Stimulated activated CD4-positive, alpha-beta T cell treated with anti-CD3 and anti-CD28 coated beads, Interleukin-4, amount 100 ng/mL, for 24 hours (primary cell): ENCODE results near the gene WNT3.
A peak's percentile ranks its signal among the peaks of the same experiment; 100 is the strongest.

Source experiments
- DNase-seq: peaks from one replicate; pipeline ENCODE4 v3.0.0-alpha.2; 2020

WNT3 gene

DNA sequence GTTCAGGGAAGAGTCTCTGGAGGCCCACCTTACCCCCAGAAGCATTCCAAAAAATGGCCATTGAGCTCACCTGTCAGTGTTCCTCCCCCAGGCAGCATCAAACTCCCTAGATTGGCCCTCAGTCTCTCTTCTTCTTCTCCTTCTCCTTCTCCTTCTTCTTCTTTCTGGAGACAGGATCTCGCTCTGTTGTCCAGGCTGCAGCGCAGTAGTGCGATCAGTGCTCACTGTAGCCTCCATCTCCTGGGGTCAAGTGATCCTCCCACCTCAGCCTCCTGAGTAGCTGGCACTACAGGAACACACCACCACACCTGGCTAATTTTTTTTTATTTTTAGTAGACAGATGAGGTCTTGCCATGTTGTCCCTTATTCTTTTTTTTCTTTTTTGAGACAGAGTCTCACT is 16.4 kb upstream of the WNT3 start:
- no peak for DNase-seq

DNA sequence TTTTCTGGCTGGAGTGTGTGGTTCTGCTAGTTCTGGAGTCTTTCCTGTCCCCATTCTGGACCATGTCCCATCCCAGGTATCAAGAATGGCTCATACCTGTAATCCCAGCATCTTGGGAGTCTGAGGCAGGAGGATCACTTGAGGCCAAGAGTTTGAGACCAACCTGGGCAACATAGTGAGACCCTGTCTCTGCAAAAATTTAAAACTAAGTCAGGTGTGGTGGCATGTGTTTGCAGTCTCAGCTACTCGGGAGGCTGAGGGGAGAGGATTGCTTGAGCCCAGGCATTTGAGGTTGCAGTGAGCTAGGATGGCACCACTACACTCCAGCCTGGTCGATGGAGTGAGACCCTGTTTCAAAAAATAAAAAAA is 15.3 kb upstream of the WNT3 start:
- DNase-seq: no peak

DNA sequence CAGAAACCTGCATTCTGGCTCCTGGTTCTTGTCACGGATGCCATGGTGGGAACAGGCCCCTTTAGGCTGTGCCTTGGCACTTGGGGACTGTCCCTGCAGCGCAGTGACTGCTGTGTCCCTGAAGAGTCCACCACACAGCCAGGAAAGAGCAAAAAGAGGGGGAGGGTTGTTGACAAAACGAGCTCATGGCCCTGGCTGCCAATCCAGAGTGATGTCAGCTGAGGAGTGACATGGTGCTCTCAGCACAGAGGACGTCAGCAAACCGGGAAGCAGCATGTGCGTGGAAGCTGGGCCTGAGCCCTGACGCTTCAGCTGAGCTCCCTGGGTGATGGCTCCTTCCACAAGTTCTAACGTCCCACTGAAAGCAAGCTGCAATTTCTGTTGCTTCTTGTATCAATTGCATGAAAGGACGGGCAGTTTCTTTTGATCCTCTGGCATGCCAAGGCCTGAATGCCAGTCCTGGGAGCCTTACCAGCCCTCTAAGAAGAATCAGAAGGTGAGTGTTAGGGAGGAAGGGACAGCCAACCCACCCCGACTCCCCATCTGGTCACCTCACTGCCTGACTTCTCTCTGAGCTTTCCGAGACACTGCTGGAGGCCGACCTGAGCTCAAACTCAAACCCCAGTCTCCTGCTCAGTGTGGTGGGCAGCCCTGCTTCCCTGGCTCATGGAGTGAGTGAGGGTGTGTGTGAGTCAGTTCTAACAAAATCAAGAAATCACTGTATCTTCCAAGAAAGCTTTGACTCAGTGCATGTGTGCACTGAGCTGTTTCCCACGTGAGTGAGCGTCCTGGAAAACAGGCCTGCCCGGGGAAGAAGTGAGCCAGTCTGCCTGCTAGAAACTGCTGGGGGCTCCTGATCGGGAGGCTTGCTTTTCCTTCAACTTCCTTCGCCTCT is 14.7 kb upstream of the WNT3 start:
- DNase-seq: no peak

DNA sequence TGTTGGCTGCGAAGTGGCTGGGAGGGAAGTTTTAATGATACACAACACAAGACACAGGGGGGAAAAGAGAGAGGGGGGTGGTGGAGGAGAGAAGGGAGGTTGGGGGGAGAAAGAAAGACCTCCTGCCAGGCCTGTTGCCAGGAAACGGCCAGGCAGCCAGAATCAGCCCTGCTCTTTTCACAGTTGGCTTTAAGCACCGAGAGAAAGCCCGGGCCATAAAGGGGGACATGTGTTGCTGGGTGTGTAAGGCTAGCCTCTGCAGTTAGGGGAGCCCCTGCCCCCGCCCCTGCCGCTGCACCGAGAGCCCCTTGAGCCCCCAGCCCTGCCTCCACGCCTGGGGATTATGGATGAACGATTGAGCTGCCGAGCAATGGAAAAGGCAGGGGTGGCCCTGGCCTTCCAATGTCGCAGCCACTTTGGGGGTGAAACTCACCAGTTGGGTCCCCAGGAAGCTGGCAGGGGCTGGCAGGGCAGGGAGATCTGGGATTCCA is 13.9 kb upstream of the WNT3 start:
- no peak for DNase-seq

DNA sequence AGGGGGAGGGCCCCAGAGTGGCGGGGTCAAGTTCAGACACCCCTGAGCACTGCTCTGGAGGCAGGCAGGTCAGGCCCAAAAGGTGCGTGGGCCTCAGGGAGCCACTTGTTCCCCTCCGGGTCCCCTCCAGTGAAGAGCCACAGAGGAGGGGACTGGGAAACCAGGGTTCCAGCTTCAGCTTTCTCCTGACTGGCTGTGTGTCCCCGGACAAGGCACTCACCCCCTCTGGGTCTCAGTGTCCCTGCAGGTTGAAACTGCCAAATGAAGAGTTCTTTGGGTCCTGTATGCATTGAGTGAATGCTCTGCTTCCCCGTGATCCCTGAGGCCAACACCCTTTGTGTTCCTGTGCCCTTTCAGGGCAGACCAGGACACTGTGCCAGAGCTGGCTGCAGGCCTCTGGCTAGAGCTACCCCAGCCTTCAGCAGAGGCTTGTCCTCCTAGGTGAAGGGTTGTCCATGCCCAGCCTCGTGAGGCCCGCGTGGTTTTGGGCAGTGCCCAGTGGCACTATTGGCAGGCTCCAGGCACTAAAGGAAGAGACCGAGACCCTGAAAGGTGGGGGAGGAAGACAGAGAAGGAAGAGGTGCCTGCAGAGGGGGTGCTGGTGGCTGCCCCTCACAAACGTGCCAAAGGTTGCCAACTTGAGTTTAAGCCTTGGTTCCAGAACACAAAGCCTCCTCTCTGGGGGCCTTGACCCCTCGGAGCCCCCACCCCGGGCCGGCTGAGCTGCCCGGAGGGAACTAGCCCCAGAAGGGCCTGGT is 13.3 kb upstream of the WNT3 start:
- no peak for DNase-seq

DNA sequence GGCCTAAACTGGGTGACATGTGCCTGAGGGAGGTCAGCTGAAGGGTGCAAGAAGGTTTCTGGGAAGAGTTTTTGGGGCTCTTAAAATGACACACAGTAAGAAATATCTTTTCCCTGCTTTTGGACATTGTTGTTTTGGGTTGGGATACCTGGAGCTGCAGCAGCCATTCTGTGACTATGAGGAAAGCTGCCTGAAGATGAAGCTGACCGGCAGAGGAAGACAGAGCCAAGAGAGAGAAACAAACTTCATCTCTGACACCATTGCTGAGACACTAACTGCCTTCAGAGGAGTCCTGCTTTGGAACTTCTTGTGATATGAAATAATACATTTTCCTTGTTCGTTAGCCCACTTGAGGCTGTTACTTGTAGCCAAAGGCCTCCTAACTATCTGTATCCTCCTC is 8.8 kb upstream of the WNT3 start:
- DNase-seq: no peak

DNA sequence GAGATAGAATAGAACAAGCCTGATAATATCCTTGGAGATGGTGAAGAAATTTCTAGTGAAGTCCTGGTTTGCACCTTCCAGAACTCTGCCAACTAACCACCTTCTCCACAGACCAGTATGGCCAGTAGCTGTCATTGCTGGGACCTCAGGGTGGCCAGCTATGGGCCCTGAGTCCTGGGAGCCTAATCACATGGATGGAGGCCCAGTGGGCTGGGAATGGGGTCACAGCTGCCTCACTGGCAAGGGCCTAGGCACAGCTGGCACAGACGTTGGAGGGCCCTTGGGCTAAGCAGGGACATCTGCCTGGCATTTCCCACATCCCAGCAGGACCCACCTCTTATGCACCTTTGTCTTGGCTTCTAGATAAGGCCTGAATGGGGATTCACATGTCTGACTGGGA is 7.6 kb upstream of the WNT3 start:
- no peak for DNase-seq

DNA sequence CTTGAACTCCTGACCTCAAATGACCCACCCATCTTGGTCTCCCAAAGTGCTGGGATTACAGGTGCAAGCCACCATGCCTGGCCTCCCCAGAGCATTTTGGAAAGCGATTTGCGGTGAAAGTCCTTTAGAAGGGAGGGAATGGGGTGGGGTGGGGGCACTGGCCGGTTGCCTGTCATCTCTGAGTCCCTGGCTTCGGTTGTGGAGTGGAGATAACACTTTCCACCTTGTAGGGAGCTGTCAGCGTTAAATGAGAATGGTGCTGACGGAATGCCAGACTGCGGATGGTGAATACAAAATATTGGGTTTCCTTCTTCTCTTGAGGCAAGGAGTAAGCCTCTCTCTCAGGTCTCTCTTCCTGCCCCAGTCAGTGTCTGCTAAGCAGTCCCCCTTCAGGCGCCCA is 5.2 kb upstream of the WNT3 start:
- no peak for DNase-seq

DNA sequence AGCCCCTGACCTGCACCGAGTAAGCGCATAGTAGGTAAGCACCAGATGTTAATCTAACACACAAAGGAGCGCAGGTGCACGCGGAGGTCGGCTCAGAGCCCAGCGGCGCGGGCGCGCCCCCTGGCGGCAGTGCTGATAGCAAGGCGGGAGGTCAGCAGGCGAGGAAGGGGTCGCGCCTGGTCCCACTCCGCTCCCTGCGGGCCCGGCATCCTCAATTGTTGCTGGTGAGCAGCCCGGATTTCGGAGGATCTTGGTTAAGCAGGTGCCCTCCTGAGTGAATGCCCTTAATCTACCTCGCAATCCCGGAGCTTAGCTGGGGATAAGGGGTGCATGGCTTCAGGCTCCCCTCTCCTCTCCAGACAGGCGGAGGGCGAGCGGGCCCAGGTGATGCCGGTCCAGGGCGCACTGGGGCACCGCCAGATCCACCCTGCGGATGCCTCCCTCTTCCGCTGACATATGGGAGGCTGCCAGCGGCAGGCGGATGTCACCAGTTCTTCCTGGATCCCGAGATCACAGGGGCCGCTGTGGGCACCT is 4.0 kb upstream of the WNT3 start:
- peak; percentile 25 for DNase-seq

DNA sequence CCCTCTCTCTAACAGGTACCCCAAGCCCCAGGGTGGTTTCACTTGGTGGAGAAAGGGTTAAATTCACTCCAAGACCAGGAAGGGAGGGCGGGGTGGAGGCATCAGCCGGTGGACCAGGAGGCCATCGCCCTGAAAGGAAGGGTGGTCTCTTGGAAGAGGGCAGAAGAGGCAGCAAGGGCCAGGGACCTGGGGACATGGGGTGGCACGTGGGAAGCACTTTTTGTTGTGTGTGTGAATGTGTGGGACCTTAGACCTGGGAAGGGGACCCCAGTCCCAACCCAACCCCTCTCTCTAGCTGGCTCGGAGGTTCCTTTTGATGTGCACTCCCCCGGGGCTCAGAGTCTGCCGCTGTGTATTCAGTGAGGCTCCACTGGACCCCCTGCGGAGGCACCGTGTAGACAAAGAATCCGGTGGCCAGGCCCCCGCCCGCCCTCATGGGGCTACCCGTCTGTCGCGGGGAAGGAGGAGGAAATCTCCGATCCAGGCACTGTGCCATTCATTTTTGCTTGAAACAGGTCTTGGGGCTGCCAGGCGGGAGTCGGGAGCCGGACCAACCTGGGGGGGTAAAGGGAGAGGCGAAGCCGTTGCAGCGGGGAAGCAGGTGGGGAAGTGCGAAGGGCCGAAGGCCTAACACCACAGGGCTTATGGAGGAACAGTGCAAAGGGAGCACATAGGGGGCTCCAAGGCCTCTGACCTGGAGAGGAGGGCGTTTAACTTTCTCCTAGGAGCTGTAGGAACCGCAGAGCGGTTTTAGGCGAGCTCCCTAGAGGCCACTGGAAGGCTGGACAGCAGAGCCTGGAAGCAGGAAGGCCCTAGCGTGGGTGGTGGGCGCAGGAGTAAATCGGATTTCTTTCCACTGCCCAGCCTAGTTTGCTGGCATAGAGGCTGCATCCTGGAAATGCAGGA is 3.2 kb upstream of the WNT3 start:
- DNase-seq: no peak

DNA sequence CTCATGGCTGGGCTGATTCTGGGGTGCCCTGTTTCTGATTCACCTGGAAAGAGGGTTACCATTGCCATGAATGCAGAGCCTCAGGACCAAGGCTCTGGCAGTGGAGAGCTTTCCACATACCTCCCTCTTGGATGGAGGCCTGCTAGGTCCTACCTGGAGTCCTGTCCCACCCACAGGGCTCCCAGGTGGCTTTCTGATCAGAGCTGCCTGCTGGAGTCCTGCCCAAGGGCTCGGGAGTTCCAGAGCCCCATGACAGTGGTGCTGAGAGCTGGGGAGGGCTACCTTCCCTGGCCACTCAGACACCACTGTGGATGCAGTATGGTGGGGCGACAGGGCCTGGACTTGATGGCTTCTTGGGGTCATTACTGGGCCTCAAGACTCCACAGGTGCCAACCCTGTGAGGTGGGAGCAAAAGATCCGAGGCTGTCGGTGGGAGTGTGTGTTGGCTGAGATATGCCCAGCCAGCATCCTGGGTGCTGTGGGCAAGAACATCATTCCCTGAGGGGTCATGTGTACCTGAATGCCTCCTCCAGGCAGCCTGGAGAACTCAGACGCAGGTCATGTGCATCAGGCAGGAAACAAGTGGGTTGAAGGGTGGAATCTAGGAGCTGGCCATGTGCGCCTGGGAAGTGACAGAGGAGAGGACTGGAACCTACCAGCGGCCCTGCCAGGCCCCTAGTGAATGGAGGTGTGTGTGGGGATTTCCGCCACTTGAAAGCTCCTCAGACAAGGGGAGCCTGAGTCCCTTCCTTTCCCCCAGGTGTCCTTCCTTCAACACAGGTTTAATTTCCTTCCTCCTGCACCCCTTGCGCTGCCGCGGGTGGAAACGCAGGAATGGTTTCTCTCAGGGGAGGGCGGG is 2.3 kb upstream of the WNT3 start:
- no peak for DNase-seq

DNA sequence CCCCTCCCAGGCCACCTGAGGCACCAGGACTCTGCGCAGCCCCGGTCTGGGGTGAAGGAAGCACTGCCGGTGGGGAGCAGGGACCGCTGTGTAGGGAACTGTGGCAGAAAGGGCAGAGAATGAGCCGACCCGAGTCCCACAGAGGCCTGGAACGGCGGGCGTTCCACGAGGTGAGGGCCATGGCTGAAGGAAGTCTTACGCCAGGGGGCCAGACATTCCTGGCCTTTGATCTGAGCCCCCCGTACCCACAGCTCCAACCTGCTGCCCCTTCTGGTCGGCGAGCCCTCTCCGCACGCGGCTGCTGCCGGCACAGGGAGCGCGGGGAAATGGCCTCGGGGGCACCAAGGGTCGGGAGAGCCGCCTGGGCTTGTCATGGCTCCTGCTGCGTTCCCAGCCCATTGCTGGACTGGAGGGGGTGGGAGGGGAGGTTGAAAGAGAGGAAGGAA is 1.4 kb upstream of the WNT3 start:
- no peak for DNase-seq

DNA sequence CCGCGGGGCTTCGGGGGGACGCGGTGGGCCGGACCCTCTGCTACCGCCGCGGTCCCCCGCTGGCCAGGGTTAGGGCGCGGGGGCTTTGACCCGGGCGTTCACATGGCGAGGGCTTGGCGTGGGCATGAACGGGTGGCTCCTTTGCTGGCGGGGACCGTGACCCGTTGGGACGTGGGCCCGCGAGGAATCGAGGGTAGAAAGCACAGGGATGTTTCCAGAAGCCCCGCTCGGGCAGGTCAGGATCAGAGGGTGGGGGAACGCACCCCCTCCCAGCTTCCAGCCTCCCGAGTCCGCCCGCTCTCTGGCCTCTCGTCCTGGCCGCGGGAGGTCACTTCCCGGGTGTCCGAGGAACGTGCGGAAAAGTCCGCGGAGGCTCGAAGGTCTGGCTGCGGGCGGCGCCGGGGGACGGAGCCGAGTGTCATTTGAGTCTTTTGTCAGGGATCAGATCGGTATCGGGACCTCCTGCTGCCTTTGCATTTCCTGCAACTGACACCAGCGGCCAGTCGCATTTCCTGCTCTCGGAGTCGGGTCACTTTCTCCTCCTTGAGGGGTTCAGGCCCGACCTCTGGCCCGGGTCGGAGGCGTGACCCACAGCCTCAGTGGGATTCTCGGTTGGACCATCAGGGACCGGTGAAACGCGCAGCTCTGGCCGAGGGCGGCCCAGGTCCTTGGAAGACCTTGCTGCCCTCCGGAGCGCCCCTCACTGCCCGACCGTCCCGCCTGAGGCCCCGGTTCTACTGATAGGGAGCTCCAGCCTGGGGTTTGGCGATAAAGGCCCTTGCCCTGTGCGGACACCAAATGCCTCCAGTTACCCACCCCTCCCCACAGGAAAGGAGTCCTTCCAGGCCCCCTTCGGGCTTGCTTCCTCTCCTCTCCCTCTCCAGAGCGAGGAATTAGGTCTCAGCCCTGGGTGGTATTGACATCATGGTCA is 702 bp upstream of the WNT3 start:
- DNase-seq: no peak

DNA sequence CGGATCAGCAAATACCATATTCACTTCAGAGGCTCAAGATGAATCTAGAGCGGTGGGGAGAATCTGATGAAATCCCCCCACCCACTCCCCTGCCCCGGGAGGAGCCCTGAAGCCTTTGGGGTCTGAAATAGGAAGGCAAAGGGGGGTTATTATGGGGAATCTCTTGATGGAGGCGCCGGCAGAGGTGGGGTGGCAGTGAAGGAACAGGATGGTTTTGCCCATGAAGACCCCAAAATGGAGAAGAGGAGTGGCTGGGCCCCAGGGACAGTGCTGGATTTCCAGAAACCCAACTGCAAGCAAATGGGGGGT is 637 bp downstream of the WNT3 start:
- no peak for DNase-seq

DNA sequence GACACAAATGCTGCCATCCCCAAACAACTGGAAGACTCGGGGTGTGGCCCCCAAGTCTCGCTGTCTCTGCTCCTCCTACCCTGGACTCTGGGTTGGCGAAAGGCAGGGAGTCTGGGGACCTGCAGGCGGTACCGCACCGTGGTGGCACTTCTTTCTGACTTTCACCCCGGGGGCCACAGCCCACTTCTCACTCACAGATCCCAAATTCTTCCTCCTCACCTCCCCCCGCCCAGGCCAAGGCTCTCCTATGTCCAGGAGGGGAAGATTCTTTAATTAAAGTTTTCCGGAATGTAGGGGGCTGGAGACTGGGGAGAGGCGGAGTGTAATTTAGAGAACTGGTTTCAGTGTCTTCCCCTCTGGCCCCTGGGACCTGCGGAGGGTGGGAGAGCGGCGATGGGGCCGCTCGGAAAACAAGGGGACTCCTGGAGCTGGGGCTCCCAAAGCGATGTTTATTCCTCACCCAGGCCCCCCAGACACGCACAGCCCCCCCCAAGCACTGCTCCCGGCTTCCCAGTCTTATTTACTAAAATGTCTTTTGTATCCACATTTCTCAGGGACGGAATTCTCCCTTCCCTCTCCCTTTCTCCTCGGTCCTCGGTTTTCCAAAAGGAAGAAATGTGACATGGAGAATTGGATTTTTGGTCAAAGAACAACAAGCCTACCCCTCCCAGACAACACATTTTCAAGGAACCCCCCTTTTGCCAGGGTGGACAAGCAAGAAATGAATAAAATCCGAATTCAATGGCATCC is 1.2 kb downstream of the WNT3 start:
- no peak for DNase-seq

DNA sequence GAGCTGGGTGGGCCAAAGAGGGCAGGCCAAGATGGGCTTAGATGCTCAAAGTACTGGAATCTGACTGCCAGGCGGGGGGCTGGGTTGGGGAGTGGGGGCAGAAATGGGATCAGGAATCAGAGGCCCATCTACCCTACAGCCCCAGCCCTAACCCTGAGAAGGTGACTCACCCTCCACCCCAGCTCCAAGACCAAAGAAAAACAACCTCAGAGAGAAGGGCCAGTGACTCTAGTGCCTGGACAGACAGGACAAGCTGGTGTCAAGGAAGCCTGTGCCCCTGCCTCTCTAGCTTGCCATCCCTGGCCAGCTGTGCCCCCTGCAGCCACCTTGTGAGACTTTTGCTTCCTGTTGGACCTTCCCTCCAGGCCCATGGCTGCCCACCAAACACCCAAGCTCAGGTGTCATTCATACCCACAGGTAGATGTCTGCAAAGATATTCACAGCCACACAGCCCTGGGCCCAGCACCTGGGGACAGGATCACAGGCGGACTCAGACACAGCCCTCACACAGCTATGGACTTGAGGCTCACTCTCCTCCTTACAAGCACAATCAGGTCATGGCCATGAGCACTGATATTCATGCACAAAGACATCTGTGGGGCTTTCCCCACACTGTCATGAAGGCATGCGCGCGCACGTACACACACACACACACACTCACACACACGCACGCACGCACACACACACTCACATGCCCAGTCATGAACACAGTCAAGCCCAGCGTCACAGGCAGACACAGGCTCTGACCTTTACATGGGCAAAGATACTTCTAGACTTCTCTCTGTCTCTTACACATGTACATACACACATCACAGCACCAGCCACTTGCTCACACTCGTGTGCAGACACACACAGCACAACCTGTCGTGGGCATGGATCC is 2.8 kb downstream of the WNT3 start:
- DNase-seq: no peak

DNA sequence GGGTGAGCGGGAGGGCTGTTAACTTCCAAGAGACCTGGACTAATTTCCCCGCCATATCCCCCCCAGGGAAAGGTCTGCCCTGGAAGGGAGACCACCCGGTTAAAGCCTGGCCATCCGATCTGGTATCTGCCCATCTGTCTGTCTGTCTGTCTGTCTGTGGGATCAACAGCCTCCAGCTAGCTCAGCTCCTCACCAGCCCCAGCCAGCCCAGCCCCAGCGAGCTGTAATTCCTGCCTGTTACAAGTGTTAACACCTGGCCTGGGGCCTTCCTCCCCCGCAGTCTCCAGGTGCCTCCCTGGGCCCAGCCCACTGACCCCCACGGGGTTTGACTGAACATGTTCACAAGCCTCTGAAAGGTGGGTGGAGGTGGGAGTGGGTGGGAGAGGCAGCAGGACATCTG is 4.0 kb downstream of the WNT3 start:
- DNase-seq: no peak

DNA sequence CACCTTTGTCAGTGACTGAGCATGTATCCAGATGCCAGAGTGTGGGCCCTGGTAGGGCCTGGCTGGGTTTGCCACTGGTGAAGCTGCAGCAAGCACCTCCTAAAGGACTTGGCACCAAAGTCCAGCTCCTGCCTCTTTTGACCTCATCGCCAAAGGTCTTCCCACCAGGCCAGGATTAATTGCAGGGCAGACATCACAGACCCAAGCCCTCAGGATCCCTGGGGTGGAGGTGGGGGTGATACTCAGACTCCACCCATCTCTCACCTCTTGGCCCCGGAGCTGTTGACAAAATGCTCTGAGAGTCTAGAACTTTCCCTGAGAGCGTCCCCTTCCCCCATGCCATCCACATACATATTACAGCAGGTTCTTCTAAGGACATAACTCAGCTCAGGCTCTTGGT is 4.6 kb downstream of the WNT3 start:
- DNase-seq: no peak
